CD4-positive, CD25-positive, alpha-beta regulatory T cell (primary cell): ENCODE measurements around the gene IFIT2. TPM values are rescaled to one million over a fixed set of nuclear protein-coding genes. Genes with fewer than 3 reads are reported as not detected.
"Not testable (repeated sequence)": the region's sequence is repeated elsewhere in the genome, so short reads cannot be mapped to it uniquely, and the experiment has no call there.

Source experiments
- ATAC-seq, 2 donors: fragments of 150-1000 bp; cut with Tn5 transposase; one replicate each; pipeline ENCODE4 v1.10.0; 2021; ENCODE audit warnings: low read depth in 2 of 2, moderate number of reproducible peaks in 2 of 2, moderate library complexity in 1 of 2
- DNase-seq, 3 donors: peaks; one replicate each; pipeline versions ENCODE4 v3.0.0 to v3.0.0-alpha.2; 2012 to 2022; ENCODE audit warnings: mixed read lengths in 1 of 3
- H3K27ac ChIP-seq: one replicate; pipeline ENCODE4 v1.7.0; 2013; ENCODE audit warnings: mild to moderate bottlenecking, low read length; ENCODE audit not compliant: insufficient read depth, poor library complexity, severe bottlenecking
- H3K27me3 ChIP-seq: one replicate; pipeline ENCODE4 v1.7.0; 2013; ENCODE audit warnings: low read length; ENCODE audit not compliant: control insufficient read depth, insufficient read depth
- H3K36me3 ChIP-seq: one replicate; pipeline ENCODE4 v1.7.0; 2013; ENCODE audit warnings: mild to moderate bottlenecking, low read length, moderate library complexity; ENCODE audit not compliant: control insufficient read depth, insufficient read depth
- H3K4me1 ChIP-seq: 2 replicates; pipeline ENCODE4 v1.7.0; 2013; ENCODE audit warnings: mild to moderate bottlenecking, low read length; ENCODE audit not compliant: insufficient read depth, control insufficient read depth, poor library complexity, severe bottlenecking
- H3K4me3 ChIP-seq: one replicate; pipeline ENCODE4 v1.7.0; 2013; ENCODE audit warnings: low read depth, mild to moderate bottlenecking, low read length, moderate library complexity
- H3K9me3 ChIP-seq, 2 experiments: 1 replicate in 1 of 2; 2 replicates in 1 of 2; pipeline ENCODE4 v1.7.0; 2013; ENCODE audit warnings: low read length in 2 of 2, mild to moderate bottlenecking in 1 of 2, moderate library complexity in 1 of 2; ENCODE audit not compliant: control insufficient read depth in 2 of 2
- H3K27ac Mint-ChIP-seq, 3 donors: one replicate each; pipeline ENCODE4 v1.8.0; 2020 to 2022; ENCODE audit warnings: mild to moderate bottlenecking in 3 of 3, mixed read lengths in 3 of 3, moderate library complexity in 2 of 3
- H3K27me3 Mint-ChIP-seq: one replicate; pipeline ENCODE4 v1.8.0; 2022; ENCODE audit warnings: mild to moderate bottlenecking, mixed read lengths
- H3K36me3 Mint-ChIP-seq: one replicate; pipeline ENCODE4 v1.8.0; 2020; ENCODE audit warnings: mixed read lengths
- H3K4me1 Mint-ChIP-seq, 4 donors: one replicate each; pipeline ENCODE4 v1.8.0; 2020 to 2022; ENCODE audit warnings: mixed read lengths in 4 of 4, mild to moderate bottlenecking in 1 of 4
- H3K4me3 Mint-ChIP-seq, 4 donors: one replicate each; pipeline ENCODE4 v1.8.0; 2020 to 2022; ENCODE audit warnings: mild to moderate bottlenecking in 4 of 4, mixed read lengths in 4 of 4, moderate library complexity in 3 of 4
- H3K9me3 Mint-ChIP-seq, 7 donors: one replicate each; pipeline ENCODE4 v1.8.0; 2020 to 2022; ENCODE audit warnings: mixed read lengths in 7 of 7, mild to moderate bottlenecking in 3 of 7, moderate library complexity in 2 of 7
- polyA plus RNA-seq, 4 donors: library from polyadenylated mRNA; unstranded; fragments of 300-500 nt; fragmentation: Illumina TruSeq; gene quantifications; one replicate each; pipeline ENCODE4 v1.2.3, GENCODE V29; 2021
- total RNA-seq: library from RNA; stranded (reverse); gene quantifications from one replicate; pipeline ENCODE4 v1.2.3, GENCODE V29; 2022

The IFIT2 gene
- total and polyA plus RNA-seq, 5 donors from 2014 or later: 3.6 to 10.0 (median 4.7) TPM

GRCh38 chr10:89281606-89282395 lies 20.0 kb upstream of the IFIT2 start:
- Mint-ChIP-seq H3K27me3 (peaks cover 8% of the 10 kb centered on the region), H3K4me1 (no peaks in the 10 kb centered on the region), H3K36me3 (no peaks in the 10 kb centered on the region), H3K9me3 (no peaks in the 10 kb centered on the region), H3K27ac (no peak overlapping the region), H3K4me3 (no peak overlapping the region)
- no peaks in the 10 kb centered on the region for H3K4me1 ChIP-seq
- ATAC-seq (no peak), DNase-seq (no peak)
- H3K27ac ChIP-seq: no peak overlapping the region
- no peaks in the 10 kb centered on the region for H3K36me3 ChIP-seq
- H3K4me3 ChIP-seq: no peak overlapping the region
- no peaks in the 10 kb centered on the region for H3K27me3 ChIP-seq
- no peaks in the 10 kb centered on the region for H3K9me3 ChIP-seq

DNA sequence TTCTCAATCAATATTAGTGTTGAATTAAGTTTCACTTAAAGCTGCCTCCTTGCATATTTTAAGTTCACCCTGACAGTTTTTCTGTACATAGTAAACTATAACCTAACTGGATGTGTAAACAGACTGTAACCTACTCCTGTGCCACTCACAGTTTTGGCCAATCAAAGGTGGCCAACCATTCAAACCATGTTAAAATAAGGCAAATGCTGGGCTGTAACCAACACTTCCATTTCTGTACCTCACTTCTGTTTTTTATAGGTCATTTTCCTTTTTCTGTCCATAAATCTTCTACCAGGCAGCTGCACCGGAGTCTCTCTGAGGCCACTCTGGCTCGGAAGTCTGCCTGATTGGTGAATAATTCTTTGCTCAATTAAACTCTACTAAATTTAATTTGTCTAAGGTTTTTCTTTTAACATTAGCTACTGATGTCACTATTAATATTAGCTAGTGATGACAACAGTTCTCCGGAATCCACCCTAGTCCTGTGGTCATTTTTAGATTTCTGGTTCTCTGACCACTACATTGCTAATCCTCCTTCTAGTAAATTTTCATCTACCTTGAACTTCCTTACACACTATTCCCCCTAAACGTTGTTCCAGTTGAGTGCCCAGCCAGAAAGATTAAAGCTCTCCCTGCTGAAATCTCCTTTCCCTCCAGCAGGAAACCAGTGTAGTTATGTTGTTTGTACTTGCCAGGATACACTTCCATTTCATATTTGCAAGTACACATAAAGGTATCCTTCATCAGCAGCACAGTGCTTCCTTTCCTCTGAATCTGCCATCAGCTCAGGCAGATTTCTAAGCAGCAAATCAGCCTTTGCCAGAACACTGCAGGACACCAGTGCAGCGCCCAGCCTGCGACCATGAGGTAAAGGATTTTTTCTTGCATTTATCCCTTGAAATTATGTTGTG lies 18.6 kb upstream of the IFIT2 start:
- Mint-ChIP-seq H3K36me3 (no peaks in the 10 kb centered on the region), H3K9me3 (no peaks in the 10 kb centered on the region), H3K4me1 (no peaks in the 10 kb centered on the region), H3K27ac (no peak overlapping the region), H3K4me3 (no peak overlapping the region), H3K27me3 (peaks cover 8% of the 10 kb centered on the region)
- Histone ChIP-seq H3K4me3 (no peak overlapping the region), H3K27ac (no peak overlapping the region), H3K36me3 (no peaks in the 10 kb centered on the region), H3K9me3 (no peaks in the 10 kb centered on the region), H3K4me1 (no peaks in the 10 kb centered on the region), H3K27me3 (no peaks in the 10 kb centered on the region)
- DNase-seq: no peak
- no peak for ATAC-seq

- DNase-seq (no peak), ATAC-seq (no peak)
- Mint-ChIP-seq H3K4me3 (no peak overlapping the region), H3K4me1 (no peaks in the 10 kb centered on the region), H3K36me3 (no peaks in the 10 kb centered on the region), H3K27ac (no peak overlapping the region), H3K27me3 (peaks cover 7% of the 10 kb centered on the region), H3K9me3 (no peaks in the 10 kb centered on the region)
- Histone ChIP-seq H3K27ac (no peak overlapping the region), H3K4me1 (no peaks in the 10 kb centered on the region), H3K9me3 (no peaks in the 10 kb centered on the region), H3K36me3 (no peaks in the 10 kb centered on the region), H3K27me3 (no peaks in the 10 kb centered on the region), H3K4me3 (no peak overlapping the region)
These were observed 17.8 kb upstream of the IFIT2 start for GRCh38 chr10:89283936-89284475.

DNA sequence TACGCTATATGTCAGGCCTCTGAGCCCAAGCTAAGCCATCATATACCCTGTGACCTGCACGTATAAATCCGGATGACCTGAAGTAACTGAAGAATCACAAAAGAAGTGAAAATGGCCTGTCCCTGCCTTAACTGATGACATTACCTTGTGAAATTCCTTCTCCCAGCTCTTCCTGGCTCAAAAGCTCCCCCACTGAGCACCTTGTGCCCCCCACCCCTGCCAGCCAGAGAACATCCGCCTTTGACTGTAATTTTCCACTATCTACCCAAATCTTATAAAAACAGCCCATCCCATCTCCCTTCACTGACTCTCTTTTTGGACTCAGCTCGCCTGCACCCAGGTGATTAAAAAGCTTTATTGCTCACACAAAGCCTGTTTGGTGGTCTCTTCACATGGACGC lies 17.1 kb upstream of the IFIT2 start:
- not testable (repeated sequence) for H3K27ac Mint-ChIP-seq, DNase-seq, H3K4me1 ChIP-seq, H3K36me3 ChIP-seq, H3K27ac ChIP-seq, H3K4me3 Mint-ChIP-seq, H3K4me3 ChIP-seq, H3K9me3 Mint-ChIP-seq, H3K27me3 ChIP-seq, ATAC-seq, H3K27me3 Mint-ChIP-seq, H3K4me1 Mint-ChIP-seq, H3K9me3 ChIP-seq, H3K36me3 Mint-ChIP-seq

DNA sequence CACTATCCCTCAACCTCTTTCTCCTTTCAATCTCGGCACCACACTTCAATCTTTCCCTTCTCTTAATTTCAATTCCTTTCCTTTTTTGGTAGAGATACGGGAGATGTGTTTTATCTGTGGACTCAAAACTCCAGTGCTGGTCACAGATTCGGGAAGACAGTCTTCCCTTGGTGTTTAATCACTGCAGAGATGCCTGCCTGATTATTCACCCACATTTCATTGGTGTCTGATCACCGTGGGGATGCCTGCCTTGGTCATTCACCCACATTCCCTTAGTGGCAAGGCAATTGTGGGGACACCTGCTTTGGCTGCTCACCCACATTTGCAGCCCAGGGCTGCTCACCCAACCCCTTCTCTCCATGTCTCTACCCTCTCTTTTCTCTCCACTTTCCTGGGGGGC lies 16.5 kb upstream of the IFIT2 start:
- not testable (repeated sequence) for H3K36me3 ChIP-seq, H3K27me3 ChIP-seq, ATAC-seq, H3K27ac ChIP-seq, H3K4me1 Mint-ChIP-seq, H3K36me3 Mint-ChIP-seq, H3K9me3 Mint-ChIP-seq, H3K4me3 Mint-ChIP-seq, H3K27me3 Mint-ChIP-seq, H3K4me3 ChIP-seq, H3K9me3 ChIP-seq, DNase-seq, H3K4me1 ChIP-seq
- H3K27ac Mint-ChIP-seq: peak overlapping the region in 1 of 3 donors; percentile 85

DNA sequence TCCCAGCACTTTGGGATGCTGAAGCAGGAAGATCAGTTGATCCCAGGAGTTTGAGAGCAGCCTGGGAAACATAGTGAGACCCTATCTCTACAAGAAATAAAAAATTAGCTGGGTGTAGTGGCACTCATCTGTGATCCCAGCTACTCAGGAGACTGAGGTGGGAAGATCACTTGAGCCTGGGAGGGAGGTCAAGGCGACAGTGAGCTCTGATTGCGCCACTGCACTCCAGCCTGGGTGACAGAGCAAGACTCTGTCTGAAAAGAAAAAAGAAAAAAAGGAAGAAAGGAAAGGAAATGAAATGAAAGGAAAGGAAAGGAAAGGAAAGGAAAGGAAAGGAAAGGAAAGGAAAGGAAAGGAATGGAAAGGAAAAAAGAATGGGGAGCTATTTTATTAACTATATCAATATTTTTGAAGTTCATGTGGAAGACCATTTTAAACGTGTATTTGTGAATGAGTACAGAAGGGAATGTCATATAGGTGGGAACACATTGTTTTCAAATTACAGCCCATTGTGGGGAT lies 7.1 kb upstream of the IFIT2 start:
- H3K4me1 ChIP-seq: no peaks in the 10 kb centered on the region
- no peak overlapping the region for H3K27ac ChIP-seq
- H3K4me1 Mint-ChIP-seq: peaks cover 0 to 16% (median 12%) of the 10 kb centered on the region in 4 donors

GRCh38 chr10:89295597-89295996 lies 6.2 kb upstream of the IFIT2 start:
- H3K27me3 ChIP-seq: no peaks in the 10 kb centered on the region
- no peak overlapping the region for H3K27ac ChIP-seq
- Mint-ChIP-seq H3K27me3 (no peaks in the 10 kb centered on the region), H3K27ac (peak overlapping the region in 1 of 3 donors; percentile 23), H3K9me3 (peaks cover 0 to 13% (median 4%) of the 10 kb centered on the region in 7 donors), H3K4me3 (no peak overlapping the region), H3K4me1 (peaks cover 0 to 17% (median 13%) of the 10 kb centered on the region in 4 donors), H3K36me3 (peaks cover 8% of the 10 kb centered on the region)
- no peak for ATAC-seq
- no peaks in the 10 kb centered on the region for H3K9me3 ChIP-seq
- DNase-seq: peak in 1 of 3 donors; percentile 61
- no peaks in the 10 kb centered on the region for H3K36me3 ChIP-seq
- H3K4me1 ChIP-seq: no peaks in the 10 kb centered on the region
- no peak overlapping the region for H3K4me3 ChIP-seq

More for the DNA sequence above, 7.1 kb upstream of the IFIT2 start:
- DNase-seq (no peak), ATAC-seq (no peak)
- Mint-ChIP-seq H3K36me3 (peaks cover 8% of the 10 kb centered on the region), H3K9me3 (peaks cover 0 to 13% (median 4%) of the 10 kb centered on the region in 7 donors), H3K4me3 (peak overlapping the region in 1 of 4 donors; percentile 26), H3K27me3 (no peaks in the 10 kb centered on the region), H3K27ac (peak overlapping the region in 1 of 3 donors; percentile 62)
- Histone ChIP-seq H3K4me3 (no peak overlapping the region), H3K36me3 (no peaks in the 10 kb centered on the region), H3K9me3 (no peaks in the 10 kb centered on the region), H3K27me3 (no peaks in the 10 kb centered on the region)
